ENCODE data around the gene TINAGL1. TPM values are rescaled to one million over a fixed set of nuclear protein-coding genes. Genes with fewer than 3 reads are reported as not detected.
A peak's percentile ranks its signal among the peaks of the same experiment; 100 is the strongest.

The TINAGL1 gene
- total and polyA plus RNA-seq, 10 of the 15 experiments (the other 5 are each of a cell fraction or from before 2014, with no cell fraction given) = 0.20 to 0.49 (median 0.23) TPM; not detected in 7

DNA sequence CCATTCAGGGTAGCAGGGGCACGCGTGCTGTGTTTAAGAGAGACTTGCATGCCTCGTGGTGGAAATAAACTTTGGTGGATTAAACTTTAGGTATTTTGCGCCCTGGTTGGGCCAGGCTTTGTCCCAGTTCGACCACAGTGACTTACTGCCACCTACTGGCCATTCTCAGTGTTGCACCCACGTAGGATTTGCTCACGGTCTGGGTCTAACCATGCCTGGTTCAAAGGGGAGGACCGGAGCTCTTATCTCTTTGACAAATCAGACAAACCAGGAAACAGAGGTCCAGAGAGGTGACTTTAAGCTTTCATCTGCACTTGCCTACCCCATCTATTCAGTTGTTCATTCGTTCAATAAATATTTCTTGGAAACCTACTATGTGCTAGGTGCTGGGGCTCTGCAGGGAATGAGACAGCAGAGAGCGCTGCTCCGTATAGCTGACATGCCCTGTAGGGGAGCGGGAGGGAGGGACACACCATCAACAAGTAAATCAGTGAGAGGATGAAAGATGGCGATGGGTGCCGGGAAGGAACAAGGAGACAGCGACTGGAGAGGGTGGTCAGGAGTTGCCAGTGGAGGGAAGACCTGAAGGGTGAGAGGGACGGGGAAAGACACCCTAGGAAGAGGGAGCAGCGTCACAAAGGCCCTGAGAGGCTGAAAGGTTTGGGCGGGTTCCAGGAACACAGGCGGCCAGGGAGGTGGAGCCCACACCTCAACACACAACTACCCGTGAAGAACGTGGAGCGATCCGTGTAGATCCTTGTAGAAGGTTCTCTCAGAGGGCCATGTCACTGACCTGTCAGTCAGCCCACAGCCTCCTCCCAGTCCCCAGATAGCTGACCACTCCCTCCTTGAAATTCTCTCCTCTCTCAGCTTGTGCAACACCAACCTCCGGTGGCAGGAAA lies 27.2 kb upstream of the TINAGL1 start (continued):
- TF ChIP-seq, protein P1, sequence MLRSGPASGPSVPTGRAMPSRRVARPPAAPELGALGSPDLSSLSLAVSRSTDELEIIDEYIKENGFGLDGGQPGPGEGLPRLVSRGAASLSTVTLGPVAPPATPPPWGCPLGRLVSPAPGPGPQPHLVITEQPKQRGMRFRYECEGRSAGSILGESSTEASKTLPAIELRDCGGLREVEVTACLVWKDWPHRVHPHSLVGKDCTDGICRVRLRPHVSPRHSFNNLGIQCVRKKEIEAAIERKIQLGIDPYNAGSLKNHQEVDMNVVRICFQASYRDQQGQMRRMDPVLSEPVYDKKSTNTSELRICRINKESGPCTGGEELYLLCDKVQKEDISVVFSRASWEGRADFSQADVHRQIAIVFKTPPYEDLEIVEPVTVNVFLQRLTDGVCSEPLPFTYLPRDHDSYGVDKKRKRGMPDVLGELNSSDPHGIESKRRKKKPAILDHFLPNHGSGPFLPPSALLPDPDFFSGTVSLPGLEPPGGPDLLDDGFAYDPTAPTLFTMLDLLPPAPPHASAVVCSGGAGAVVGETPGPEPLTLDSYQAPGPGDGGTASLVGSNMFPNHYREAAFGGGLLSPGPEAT (IDR thresholded peaks at IDR 0.05; ENCODE audit: low read depth) = peak; percentile 41; the same call in 1 of the 2 replicates
- TF ChIP-seq PAX5 (IDR thresholded peaks at IDR 0.05; ENCODE audit: borderline replicate concordance, low read depth, low read length) (no peak), ZZZ3 (IDR thresholded peaks at IDR 0.05; ENCODE audit: control insufficient read depth, insufficient read length, low read depth) (no peak), GATAD2B (conservative IDR thresholded peaks at IDR 0.05; ENCODE audit: low read depth) (peak; percentile 11; the same call in 1 of the 2 replicates), WRNIP1 (IDR thresholded peaks at IDR 0.05; ENCODE audit: borderline replicate concordance, low read depth, low read length) (peak; percentile 97; the same call in 1 of the 2 replicates), IKZF1 (conservative IDR thresholded peaks at IDR 0.05) (peak; percentile 10), ZSCAN29 (IDR thresholded peaks at IDR 0.05) (no peak), RELA (IDR thresholded peaks at IDR 0.05; ENCODE audit: borderline replicate concordance, partially characterized antibody) (peak; percentile 30), ZNF217 (IDR thresholded peaks at IDR 0.05) (no peak), RUNX3 (IDR thresholded peaks at IDR 0.05; ENCODE audit: low read length) (peak; percentile 42; the same call in 1 of the 2 replicates)
- TF ChIP-seq, protein P2, sequence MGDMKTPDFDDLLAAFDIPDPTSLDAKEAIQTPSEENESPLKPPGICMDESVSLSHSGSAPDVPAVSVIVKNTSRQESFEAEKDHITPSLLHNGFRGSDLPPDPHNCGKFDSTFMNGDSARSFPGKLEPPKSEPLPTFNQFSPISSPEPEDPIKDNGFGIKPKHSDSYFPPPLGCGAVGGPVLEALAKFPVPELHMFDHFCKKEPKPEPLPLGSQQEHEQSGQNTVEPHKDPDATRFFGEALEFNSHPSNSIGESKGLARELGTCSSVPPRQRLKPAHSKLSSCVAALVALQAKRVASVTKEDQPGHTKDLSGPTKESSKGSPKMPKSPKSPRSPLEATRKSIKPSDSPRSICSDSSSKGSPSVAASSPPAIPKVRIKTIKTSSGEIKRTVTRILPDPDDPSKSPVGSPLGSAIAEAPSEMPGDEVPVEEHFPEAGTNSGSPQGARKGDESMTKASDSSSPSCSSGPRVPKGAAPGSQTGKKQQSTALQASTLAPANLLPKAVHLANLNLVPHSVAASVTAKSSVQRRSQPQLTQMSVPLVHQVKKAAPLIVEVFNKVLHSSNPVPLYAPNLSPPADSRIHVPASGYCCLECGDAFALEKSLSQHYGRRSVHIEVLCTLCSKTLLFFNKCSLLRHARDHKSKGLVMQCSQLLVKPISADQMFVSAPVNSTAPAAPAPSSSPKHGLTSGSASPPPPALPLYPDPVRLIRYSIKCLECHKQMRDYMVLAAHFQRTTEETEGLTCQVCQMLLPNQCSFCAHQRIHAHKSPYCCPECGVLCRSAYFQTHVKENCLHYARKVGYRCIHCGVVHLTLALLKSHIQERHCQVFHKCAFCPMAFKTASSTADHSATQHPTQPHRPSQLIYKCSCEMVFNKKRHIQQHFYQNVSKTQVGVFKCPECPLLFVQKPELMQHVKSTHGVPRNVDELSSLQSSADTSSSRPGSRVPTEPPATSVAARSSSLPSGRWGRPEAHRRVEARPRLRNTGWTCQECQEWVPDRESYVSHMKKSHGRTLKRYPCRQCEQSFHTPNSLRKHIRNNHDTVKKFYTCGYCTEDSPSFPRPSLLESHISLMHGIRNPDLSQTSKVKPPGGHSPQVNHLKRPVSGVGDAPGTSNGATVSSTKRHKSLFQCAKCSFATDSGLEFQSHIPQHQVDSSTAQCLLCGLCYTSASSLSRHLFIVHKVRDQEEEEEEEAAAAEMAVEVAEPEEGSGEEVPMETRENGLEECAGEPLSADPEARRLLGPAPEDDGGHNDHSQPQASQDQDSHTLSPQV (IDR thresholded peaks at IDR 0.05) = peak; percentile 58; the same call in 1 of the 2 replicates
- TF ChIP-seq, protein P3, sequence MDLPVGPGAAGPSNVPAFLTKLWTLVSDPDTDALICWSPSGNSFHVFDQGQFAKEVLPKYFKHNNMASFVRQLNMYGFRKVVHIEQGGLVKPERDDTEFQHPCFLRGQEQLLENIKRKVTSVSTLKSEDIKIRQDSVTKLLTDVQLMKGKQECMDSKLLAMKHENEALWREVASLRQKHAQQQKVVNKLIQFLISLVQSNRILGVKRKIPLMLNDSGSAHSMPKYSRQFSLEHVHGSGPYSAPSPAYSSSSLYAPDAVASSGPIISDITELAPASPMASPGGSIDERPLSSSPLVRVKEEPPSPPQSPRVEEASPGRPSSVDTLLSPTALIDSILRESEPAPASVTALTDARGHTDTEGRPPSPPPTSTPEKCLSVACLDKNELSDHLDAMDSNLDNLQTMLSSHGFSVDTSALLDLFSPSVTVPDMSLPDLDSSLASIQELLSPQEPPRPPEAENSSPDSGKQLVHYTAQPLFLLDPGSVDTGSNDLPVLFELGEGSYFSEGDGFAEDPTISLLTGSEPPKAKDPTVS (IDR thresholded peaks at IDR 0.05; ENCODE audit: low read depth, low read length) = peak; percentile 80; the same call in 1 of the 2 replicates
- TF ChIP-seq, protein P4, sequence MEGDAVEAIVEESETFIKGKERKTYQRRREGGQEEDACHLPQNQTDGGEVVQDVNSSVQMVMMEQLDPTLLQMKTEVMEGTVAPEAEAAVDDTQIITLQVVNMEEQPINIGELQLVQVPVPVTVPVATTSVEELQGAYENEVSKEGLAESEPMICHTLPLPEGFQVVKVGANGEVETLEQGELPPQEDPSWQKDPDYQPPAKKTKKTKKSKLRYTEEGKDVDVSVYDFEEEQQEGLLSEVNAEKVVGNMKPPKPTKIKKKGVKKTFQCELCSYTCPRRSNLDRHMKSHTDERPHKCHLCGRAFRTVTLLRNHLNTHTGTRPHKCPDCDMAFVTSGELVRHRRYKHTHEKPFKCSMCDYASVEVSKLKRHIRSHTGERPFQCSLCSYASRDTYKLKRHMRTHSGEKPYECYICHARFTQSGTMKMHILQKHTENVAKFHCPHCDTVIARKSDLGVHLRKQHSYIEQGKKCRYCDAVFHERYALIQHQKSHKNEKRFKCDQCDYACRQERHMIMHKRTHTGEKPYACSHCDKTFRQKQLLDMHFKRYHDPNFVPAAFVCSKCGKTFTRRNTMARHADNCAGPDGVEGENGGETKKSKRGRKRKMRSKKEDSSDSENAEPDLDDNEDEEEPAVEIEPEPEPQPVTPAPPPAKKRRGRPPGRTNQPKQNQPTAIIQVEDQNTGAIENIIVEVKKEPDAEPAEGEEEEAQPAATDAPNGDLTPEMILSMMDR (IDR thresholded peaks at IDR 0.05 in 2 of 3, conservative IDR thresholded peaks at IDR 0.05 in 1 of 3; ENCODE audit: control insufficient read depth in 2 of 3, extremely low read depth in 1 of 3, insufficient read depth in 1 of 3, low read depth in 3 of 3, low read length in 3 of 3) = peak; percentile 80 to 98 (median 92)

Measured in GM12878 (cell line).